ENCODE data around the gene DUS2. TPM values are rescaled to one million over a fixed set of nuclear protein-coding genes. Genes with fewer than 3 reads are reported as not detected.

The DUS2 gene
- total and polyA plus RNA-seq, 4 donors: 13.3 to 17.2 (median 15.3) TPM

DNA sequence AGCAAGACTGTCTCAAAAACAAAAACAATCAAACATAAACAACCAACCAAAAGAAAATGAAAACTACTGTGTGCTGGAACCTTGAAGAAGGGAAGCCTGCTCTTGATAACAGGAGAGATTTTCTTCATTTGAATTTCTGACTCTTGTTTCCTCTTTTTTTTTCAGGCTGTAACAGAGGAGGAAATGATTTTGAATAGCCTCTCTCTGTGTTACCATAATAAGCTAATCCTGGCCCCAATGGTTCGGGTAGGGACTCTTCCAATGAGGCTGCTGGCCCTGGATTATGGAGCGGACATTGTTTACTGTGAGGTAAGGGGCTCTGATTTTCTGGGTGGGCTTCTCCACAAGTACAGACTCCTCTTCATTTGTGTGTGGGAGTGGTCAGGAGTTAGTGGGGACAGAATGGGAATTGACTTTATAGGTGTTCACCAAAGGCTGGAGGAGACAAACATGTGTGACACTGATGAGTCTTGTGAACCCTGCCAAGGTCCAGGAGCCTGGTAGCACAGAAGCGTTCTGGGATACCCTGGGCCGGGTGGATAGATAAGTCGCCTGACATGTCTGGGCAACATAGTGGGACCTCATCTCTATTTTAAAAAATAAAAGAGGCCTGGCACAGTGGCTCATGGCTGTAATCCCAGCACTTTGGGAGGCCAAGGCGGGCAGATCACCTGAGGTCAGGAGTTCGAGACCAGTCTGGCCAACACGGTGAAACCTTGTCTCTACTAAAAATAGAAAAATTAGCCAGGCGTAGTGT is 14.9 kb downstream of the DUS2 start:
- H3K4me1 ChIP-seq (ENCODE audit: control insufficient read depth, insufficient read depth, low read length): no peaks in the 10 kb centered on the region
- 97% methylated on average over 7 of the region's 9 CpGs for WGBS (ENCODE audit: insufficient coverage)

DNA sequence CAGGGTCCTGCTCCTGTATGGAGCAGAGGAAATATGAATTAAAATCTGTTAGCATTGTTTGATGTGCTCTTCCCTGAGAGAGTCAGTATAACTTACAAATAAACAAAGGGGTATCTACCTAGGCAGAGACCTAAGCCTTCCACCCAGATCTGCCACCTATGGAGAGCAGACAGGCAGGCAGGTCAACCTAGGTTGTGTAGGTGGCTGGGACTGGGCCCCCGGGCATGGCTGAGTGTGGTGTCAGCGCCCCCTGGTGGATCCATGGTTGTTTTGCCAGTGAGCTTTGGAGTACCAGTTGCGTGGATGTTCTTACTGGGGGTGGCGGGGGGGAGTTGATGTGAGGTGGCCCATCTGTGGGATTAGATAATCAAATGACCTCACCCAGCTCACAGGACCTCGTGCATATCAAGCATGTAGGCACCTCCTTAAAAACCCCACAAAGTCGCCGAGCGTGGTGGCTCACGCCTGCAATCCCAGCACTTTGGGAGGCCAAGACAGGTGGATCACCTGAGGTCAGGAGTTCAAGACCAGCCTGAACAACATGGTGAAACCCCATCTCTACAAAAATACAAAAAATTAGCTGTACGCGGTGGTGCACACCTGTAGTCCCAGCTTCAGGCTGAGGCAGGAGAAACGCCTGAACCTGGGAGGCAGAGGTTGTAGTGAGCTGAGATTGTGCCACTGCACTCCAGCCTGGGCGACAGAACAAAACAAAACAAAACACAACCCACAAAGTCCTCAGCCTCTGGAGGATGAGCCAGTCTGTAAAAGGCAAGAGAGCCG is 17.6 kb downstream of the DUS2 start:
- H3K9me3 ChIP-seq (ENCODE audit: control insufficient read depth, insufficient read depth, low read length): no peaks in the 10 kb centered on the region
- no peaks in the 10 kb centered on the region for H3K4me1 ChIP-seq (ENCODE audit: control insufficient read depth, insufficient read depth, low read length)
- no peak overlapping the region for H3K4me3 ChIP-seq (ENCODE audit: low read depth, low read length)
- peak in 4 of 6 donors; percentile 17 to 79 (median 56) for DNase-seq (ENCODE audit: low read depth in 4 of 6, low spot score in 6 of 6)
- peaks cover 36% of the 10 kb centered on the region for H3K36me3 ChIP-seq (ENCODE audit: control insufficient read depth, insufficient read depth, low read length)
- no peaks in the 10 kb centered on the region for H3K27me3 ChIP-seq (ENCODE audit: control insufficient read depth, insufficient read depth, low read length)
- H3K27ac ChIP-seq (ENCODE audit: low read depth, low read length): no peak overlapping the region
- 89% methylated on average over 7 of the region's 14 CpGs for WGBS (ENCODE audit: insufficient coverage)

More for the DNA sequence above, 14.9 kb downstream of the DUS2 start:
- no peak overlapping the region for H3K27ac ChIP-seq (ENCODE audit: low read depth, low read length)
- no peaks in the 10 kb centered on the region for H3K27me3 ChIP-seq (ENCODE audit: control insufficient read depth, insufficient read depth, low read length)
- H3K9me3 ChIP-seq (ENCODE audit: control insufficient read depth, insufficient read depth, low read length): no peaks in the 10 kb centered on the region
- H3K4me3 ChIP-seq (ENCODE audit: low read depth, low read length): no peak overlapping the region
- no peak for DNase-seq (ENCODE audit: low read depth in 4 of 6, low spot score in 6 of 6)
- peaks cover 24% of the 10 kb centered on the region for H3K36me3 ChIP-seq (ENCODE audit: control insufficient read depth, insufficient read depth, low read length)

DNA sequence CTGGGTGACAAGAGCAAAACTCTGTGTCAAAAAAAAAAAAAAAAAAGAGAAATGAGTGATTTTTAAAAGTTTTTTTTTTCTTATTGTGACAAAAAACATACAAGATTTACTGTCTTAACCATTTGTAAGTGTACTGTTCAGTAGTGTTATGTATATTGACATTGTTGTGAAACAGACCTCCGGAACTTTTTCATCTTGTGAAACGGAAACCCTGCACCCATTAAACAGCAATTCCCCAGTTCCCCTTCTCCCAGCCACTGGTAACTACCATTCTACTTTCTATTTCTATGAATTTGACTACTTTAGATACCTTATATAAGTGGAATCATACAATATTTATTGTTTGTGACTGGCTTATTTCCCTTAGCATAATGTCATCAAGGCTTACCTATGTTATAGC is 18.7 kb downstream of the DUS2 start:
- no peaks in the 10 kb centered on the region for H3K9me3 ChIP-seq (ENCODE audit: control insufficient read depth, insufficient read depth, low read length)
- DNase-seq (ENCODE audit: low read depth in 4 of 6, low spot score in 6 of 6): no peak
- H3K27ac ChIP-seq (ENCODE audit: low read depth, low read length): no peak overlapping the region
- WGBS (ENCODE audit: insufficient coverage): no CpG with 5 or more reads among the region's 2 CpGs
- peaks cover 37% of the 10 kb centered on the region for H3K36me3 ChIP-seq (ENCODE audit: control insufficient read depth, insufficient read depth, low read length)
- H3K4me1 ChIP-seq (ENCODE audit: control insufficient read depth, insufficient read depth, low read length): no peaks in the 10 kb centered on the region
- H3K4me3 ChIP-seq (ENCODE audit: low read depth, low read length): no peak overlapping the region
- H3K27me3 ChIP-seq (ENCODE audit: control insufficient read depth, insufficient read depth, low read length): no peaks in the 10 kb centered on the region

DNA sequence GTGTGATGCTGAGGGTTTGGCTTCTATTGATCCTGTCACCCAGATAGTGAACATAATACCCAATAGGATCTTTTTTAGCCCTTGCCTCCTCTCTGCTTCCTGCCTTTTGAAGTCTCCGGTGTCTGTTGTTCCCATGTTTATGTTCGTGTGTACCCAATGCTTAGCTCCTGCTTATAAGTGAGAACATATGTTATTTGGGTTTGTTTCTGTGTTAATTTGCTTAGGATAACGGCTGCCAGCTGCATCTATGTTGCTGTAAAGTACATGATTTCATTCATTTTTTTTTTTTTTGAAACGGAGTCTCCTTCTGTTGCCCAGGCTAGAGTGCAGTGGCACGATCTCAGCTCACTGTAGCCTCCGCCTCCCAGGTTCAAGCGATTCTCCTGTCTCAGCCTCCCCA is 23.0 kb downstream of the DUS2 start:
- Histone ChIP-seq H3K4me3 (ENCODE audit: low read depth, low read length) (no peak overlapping the region), H3K9me3 (ENCODE audit: control insufficient read depth, insufficient read depth, low read length) (no peaks in the 10 kb centered on the region), H3K36me3 (ENCODE audit: control insufficient read depth, insufficient read depth, low read length) (peaks cover 26% of the 10 kb centered on the region), H3K27me3 (ENCODE audit: control insufficient read depth, insufficient read depth, low read length) (no peaks in the 10 kb centered on the region), H3K4me1 (ENCODE audit: control insufficient read depth, insufficient read depth, low read length) (no peaks in the 10 kb centered on the region), H3K27ac (ENCODE audit: low read depth, low read length) (no peak overlapping the region)
- DNase-seq (ENCODE audit: low read depth in 4 of 6, low spot score in 6 of 6): peak in 1 of 6 donors; percentile 14
- WGBS (ENCODE audit: insufficient coverage): 97% methylated on average over 4 of the region's 7 CpGs

DNA sequence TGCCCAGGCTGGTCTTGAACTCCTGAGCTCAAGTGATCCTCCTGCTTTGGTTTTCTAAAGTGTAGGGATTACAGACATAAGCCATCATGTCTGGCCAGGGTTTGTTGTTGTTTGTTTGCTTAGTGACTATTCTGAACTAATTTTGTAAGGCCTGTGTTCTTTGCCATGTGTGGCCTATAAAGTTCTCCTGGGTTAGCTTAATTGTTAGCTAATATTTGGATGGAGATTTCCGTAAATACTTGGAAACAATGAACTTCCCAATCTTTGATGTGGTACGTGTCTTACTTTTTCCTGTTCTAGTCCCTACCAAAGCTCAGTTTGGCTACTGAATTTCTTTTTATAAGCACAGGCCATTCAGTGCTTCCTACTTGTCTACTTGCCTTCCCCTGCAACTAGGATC is 24.9 kb downstream of the DUS2 start:
- H3K27ac ChIP-seq (ENCODE audit: low read depth, low read length): no peak overlapping the region
- H3K4me3 ChIP-seq (ENCODE audit: low read depth, low read length): no peak overlapping the region
- no peaks in the 10 kb centered on the region for H3K4me1 ChIP-seq (ENCODE audit: control insufficient read depth, insufficient read depth, low read length)
- H3K36me3 ChIP-seq (ENCODE audit: control insufficient read depth, insufficient read depth, low read length): peaks cover 38% of the 10 kb centered on the region
- DNase-seq (ENCODE audit: low read depth in 4 of 6, low spot score in 6 of 6): no peak
- 100% methylated on average over 2 of the region's 2 CpGs for WGBS (ENCODE audit: insufficient coverage)
- no peaks in the 10 kb centered on the region for H3K27me3 ChIP-seq (ENCODE audit: control insufficient read depth, insufficient read depth, low read length)
- H3K9me3 ChIP-seq (ENCODE audit: control insufficient read depth, insufficient read depth, low read length): no peaks in the 10 kb centered on the region

DNA sequence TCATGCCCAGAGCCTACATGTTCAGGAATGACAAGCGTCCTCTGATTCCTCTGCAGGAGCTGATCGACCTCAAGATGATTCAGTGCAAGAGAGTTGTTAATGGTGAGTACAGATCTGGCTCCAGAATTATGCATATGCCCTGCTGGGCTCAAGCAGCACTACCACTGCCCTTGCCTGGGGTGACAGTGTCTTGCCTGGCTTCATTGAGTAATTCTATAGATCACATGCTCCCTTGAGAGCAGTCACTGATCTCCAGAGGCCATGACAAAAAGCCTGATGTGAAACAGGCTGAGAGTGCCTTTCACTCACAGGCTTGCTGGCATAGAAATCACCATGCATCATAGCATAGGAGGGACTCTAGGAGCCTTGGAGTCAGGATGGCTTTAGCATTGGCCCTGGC is 26.4 kb downstream of the DUS2 start:
- no peaks in the 10 kb centered on the region for H3K9me3 ChIP-seq (ENCODE audit: control insufficient read depth, insufficient read depth, low read length)
- 100% methylated on average over 2 of the region's 2 CpGs for WGBS (ENCODE audit: insufficient coverage)

DNA sequence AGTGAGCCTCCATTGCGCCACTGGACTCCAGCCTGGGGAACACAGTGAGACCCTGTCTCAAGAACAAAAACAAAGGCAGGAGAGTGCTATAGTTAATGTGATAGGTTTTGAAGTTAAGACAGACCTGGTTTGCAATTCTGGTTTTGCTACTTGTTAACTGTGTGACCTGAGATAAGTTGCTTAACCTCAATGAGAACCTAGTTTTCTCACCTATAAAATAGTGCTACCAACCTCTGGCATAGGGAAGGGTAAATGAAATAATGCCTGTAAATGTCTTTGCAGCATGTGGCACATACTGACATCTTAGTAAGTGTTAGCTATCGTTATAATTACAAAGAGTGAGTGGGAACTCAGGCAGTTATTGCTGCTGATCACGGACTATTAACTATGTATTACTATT is 32.3 kb downstream of the DUS2 start:
- Histone ChIP-seq H3K4me3 (ENCODE audit: low read depth, low read length) (no peak overlapping the region), H3K27me3 (ENCODE audit: control insufficient read depth, insufficient read depth, low read length) (no peaks in the 10 kb centered on the region), H3K36me3 (ENCODE audit: control insufficient read depth, insufficient read depth, low read length) (peaks cover 38% of the 10 kb centered on the region), H3K9me3 (ENCODE audit: control insufficient read depth, insufficient read depth, low read length) (no peaks in the 10 kb centered on the region), H3K27ac (ENCODE audit: low read depth, low read length) (no peak overlapping the region), H3K4me1 (ENCODE audit: control insufficient read depth, insufficient read depth, low read length) (no peaks in the 10 kb centered on the region)
- no peak for DNase-seq (ENCODE audit: low read depth in 4 of 6, low spot score in 6 of 6)
- WGBS (ENCODE audit: insufficient coverage): 88% methylated on average over 1 of the region's 3 CpGs

More for the DNA sequence above, 26.4 kb downstream of the DUS2 start:
- no peak for DNase-seq (ENCODE audit: low read depth in 4 of 6, low spot score in 6 of 6)
- Histone ChIP-seq H3K4me3 (ENCODE audit: low read depth, low read length) (no peak overlapping the region), H3K4me1 (ENCODE audit: control insufficient read depth, insufficient read depth, low read length) (no peaks in the 10 kb centered on the region), H3K27ac (ENCODE audit: low read depth, low read length) (no peak overlapping the region), H3K36me3 (ENCODE audit: control insufficient read depth, insufficient read depth, low read length) (peaks cover 41% of the 10 kb centered on the region), H3K27me3 (ENCODE audit: control insufficient read depth, insufficient read depth, low read length) (no peaks in the 10 kb centered on the region)

DNA sequence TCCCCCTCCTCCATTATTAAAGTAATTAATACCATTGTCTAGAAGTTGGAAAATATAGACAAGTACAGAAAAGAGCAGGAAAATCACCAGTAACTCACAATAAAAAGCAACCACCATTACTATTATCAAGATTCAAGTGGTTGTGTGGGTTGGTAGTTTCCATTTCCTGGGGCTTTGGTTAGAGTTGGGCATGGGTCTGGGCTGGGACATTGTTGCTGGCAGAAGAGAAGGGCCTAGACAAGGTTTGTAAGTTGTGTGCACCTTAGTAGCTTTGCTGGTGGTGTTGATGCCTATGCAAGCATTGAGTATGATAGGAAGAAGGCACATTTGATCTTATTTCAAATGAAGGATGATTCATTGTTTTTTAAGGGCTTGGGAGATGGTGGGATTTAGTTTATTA is 36.7 kb downstream of the DUS2 start:
- no peak for DNase-seq (ENCODE audit: low read depth in 4 of 6, low spot score in 6 of 6)
- H3K4me3 ChIP-seq (ENCODE audit: low read depth, low read length): no peak overlapping the region
- H3K27me3 ChIP-seq (ENCODE audit: control insufficient read depth, insufficient read depth, low read length): no peaks in the 10 kb centered on the region
- peaks cover 28% of the 10 kb centered on the region for H3K36me3 ChIP-seq (ENCODE audit: control insufficient read depth, insufficient read depth, low read length)
- peaks cover 6% of the 10 kb centered on the region for H3K4me1 ChIP-seq (ENCODE audit: control insufficient read depth, insufficient read depth, low read length)
- H3K27ac ChIP-seq (ENCODE audit: low read depth, low read length): no peak overlapping the region
- H3K9me3 ChIP-seq (ENCODE audit: control insufficient read depth, insufficient read depth, low read length): no peaks in the 10 kb centered on the region

DNA sequence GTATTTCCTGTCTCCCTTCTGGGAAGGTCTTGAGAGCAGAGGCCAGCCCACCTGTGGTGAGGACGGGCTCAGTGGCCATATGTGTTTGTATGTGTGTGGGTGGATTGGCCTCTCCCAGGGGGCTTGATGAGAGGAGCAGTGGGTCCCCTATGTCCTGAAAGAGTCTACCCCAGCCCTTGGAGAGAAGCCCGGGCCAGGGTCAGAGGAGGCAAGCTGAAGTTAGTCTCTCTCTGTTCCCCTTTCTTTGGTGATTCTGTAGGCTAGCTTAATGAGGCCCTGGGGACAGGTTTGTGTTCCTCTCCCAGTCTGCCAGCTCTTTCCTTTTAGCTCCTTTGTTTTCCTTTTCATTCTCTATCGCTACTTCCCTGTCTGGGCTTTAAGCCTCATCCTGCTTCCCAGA is 38.3 kb downstream of the DUS2 start:
- WGBS (ENCODE audit: insufficient coverage): 75% methylated on average over 1 of the region's 3 CpGs
- H3K27ac ChIP-seq (ENCODE audit: low read depth, low read length): no peak overlapping the region

More for the DNA sequence above, 38.3 kb downstream of the DUS2 start:
- H3K9me3 ChIP-seq (ENCODE audit: control insufficient read depth, insufficient read depth, low read length): no peaks in the 10 kb centered on the region
- H3K27me3 ChIP-seq (ENCODE audit: control insufficient read depth, insufficient read depth, low read length): no peaks in the 10 kb centered on the region
- H3K4me3 ChIP-seq (ENCODE audit: low read depth, low read length): no peak overlapping the region
- DNase-seq (ENCODE audit: low read depth in 4 of 6, low spot score in 6 of 6): no peak
- peaks cover 25% of the 10 kb centered on the region for H3K36me3 ChIP-seq (ENCODE audit: control insufficient read depth, insufficient read depth, low read length)
- H3K4me1 ChIP-seq (ENCODE audit: control insufficient read depth, insufficient read depth, low read length): peaks cover 6% of the 10 kb centered on the region
